Panc1 (cell line): ENCODE data around the gene ZNF367. TPM values are rescaled to one million over a fixed set of nuclear protein-coding genes. Genes with fewer than 3 reads are reported as not detected.
A peak's percentile ranks its signal among the peaks of the same experiment; 100 is the strongest.

ENCODE experiments used
- ATAC-seq: fragments of 200-7000 bp; cut with Tn5 transposase; 2 replicates; pipeline ENCODE4 v1.9.1; 2020; ENCODE audit warnings: mild to moderate bottlenecking, moderate library complexity
- BruUV-seq: library from RNA; stranded (reverse); fragments of 400-500 nt; replicated peaks from 2 replicates; lab custom pipeline; 2021; lab: Mats Ljungman, UMichigan
- CTCF ChIA-PET: fragments of 300-600 bp; sonication (Branson Sonifier 250); formaldehyde crosslinking; loops from one replicate; lab custom pipeline; 2022; ENCODE audit warnings: antibody characterized with exemption; lab: Charles Lee
- POLR2A ChIA-PET: fragments of 300-600 bp; sonication (Branson Sonifier 250); formaldehyde crosslinking; loops from one replicate; lab custom pipeline; 2022; ENCODE audit warnings: antibody characterized with exemption; lab: Charles Lee
- DNase-seq: peaks from one replicate; pipeline ENCODE4 v3.0.0-alpha.2; 2010; ENCODE audit warnings: low read depth, low spot score
- H3K27ac ChIP-seq: 2 replicates; pipeline ENCODE4 v1.5.1; 2011; ENCODE audit warnings: mild to moderate bottlenecking, low read length, inconsistent platforms
- H3K27me3 ChIP-seq: fragments of 200-500 bp; sonication (Bioruptor generic); 2 replicates; pipeline ENCODE4 v1.6.0; 2014; ENCODE audit warnings: low read length, inconsistent platforms; ENCODE audit not compliant: control insufficient read depth, insufficient read depth
- H3K36me3 ChIP-seq: fragments of 200-500 bp; sonication (Bioruptor generic); 2 replicates; pipeline ENCODE4 v1.5.1; 2014; ENCODE audit warnings: inconsistent platforms, mild to moderate bottlenecking, low read length, moderate library complexity; ENCODE audit not compliant: control insufficient read depth, insufficient read depth
- H3K4me1 ChIP-seq: 2 replicates; pipeline ENCODE4 v1.5.1; 2011; ENCODE audit warnings: inconsistent platforms, mild to moderate bottlenecking, low read length, moderate library complexity; ENCODE audit not compliant: control insufficient read depth, insufficient read depth
- H3K4me3 ChIP-seq, 2 experiments: 2 replicates each; pipeline ENCODE4 v1.5.1; 2011 to 2012; ENCODE audit warnings: low read depth in 2 of 2, low read length in 2 of 2, mild to moderate bottlenecking in 2 of 2, inconsistent platforms in 1 of 2, moderate library complexity in 1 of 2
- H3K9me3 ChIP-seq: fragments of 200-500 bp; sonication (Bioruptor generic); 2 replicates; pipeline ENCODE4 v1.5.1; 2014; ENCODE audit warnings: low read depth, mild to moderate bottlenecking, inconsistent platforms, low read length, moderate library complexity; ENCODE audit not compliant: control insufficient read depth, insufficient read depth
- POLR2AphosphoS5 ChIP-seq: IDR thresholded peaks from 2 replicates; pipeline ENCODE4 v1.6.1; 2012; ENCODE audit warnings: mild to moderate bottlenecking, low read depth, low read length, moderate library complexity
- REST ChIP-seq, 2 experiments: IDR thresholded peaks; 2 replicates each; pipeline ENCODE4 v1.6.1; 2011 to 2012; ENCODE audit warnings: low read depth in 2 of 2, control low read depth in 1 of 2, low read length in 1 of 2, mild to moderate bottlenecking in 1 of 2, moderate library complexity in 1 of 2; ENCODE audit not compliant: insufficient read depth in 1 of 2
- SIN3A ChIP-seq: IDR thresholded peaks from 2 replicates; pipeline ENCODE4 v1.6.1; 2012; ENCODE audit warnings: low read depth, mild to moderate bottlenecking, low read length, moderate library complexity, borderline replicate concordance; ENCODE audit not compliant: insufficient read depth
- TCF7L2 ChIP-seq: IDR thresholded peaks from 2 replicates; pipeline ENCODE4 v1.6.1; 2011; ENCODE audit warnings: mild to moderate bottlenecking, low read depth, low read length, inconsistent platforms
- in situ Hi-C: cut with HindIII; loops from 2 replicates; pipeline ENCODE4 v1.10.0; 2016; ENCODE audit warnings: low sequenced_read_pairs, low pct_unique_long_range_greater_than_20kb
- intact Hi-C: fragments of 100-400 bp; cut with micrococcal nuclease; formaldehyde crosslinking; loops from one replicate; pipeline ENCODE4 v1.10.0; 2022; ENCODE audit not compliant: unreplicated experiment
- total RNA-seq: library from RNA; stranded (reverse); gene quantifications from one replicate; pipeline ENCODE4 v1.2.1, GENCODE V29; 2021; ENCODE audit not compliant: unreplicated experiment
- TF ChIP-seq, protein P1 (sequence below): fragments of 450-650 bp; IDR thresholded peaks from 2 replicates; pipeline ENCODE4 v1.5.1; 2017; ENCODE audit warnings: mild to moderate bottlenecking

The ZNF367 gene
- total RNA-seq, 1 experiment from 2014 or later, result 12.4 TPM

DNA sequence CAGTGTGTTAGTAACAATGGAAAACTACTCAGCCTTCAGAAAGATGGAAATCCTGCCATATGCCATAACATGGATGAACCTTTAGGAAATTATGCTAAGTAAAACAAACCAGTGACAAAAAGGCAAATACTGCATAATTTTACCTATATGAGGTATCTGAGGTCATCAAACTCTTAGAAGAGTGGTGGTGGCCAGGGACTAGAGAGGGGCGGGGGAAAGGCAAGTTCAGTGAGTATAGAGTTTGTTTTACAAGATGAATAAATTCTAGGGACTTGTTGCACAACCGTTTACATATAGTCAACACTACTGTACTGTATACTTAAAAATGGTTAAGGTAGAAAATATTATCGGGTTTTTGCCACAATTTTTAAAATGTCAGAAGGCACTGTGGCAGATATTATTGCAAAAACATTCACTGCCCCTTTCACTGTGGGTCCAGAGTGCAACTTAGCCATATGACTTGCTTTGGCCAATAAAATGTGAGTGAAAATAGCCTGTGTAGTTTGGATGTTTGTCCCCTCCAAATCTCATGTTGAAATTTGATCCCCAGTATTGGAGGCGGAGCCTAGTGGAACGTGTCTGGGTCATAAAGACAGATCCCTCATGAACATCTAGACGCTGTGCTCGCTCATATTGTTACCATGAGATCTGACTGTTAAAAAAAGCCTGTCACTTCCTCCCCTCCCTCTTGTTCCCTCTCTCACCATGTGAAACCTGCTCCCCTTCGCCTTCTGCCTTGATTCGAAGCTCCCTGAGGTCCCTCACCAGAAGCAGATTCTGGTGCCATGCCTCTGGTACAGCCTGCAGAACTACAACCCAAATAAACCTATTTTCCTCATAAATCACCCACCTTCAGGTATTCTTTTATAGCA, 9.5 kb downstream of the ZNF367 start:
- TF ChIP-seq, protein P1, sequence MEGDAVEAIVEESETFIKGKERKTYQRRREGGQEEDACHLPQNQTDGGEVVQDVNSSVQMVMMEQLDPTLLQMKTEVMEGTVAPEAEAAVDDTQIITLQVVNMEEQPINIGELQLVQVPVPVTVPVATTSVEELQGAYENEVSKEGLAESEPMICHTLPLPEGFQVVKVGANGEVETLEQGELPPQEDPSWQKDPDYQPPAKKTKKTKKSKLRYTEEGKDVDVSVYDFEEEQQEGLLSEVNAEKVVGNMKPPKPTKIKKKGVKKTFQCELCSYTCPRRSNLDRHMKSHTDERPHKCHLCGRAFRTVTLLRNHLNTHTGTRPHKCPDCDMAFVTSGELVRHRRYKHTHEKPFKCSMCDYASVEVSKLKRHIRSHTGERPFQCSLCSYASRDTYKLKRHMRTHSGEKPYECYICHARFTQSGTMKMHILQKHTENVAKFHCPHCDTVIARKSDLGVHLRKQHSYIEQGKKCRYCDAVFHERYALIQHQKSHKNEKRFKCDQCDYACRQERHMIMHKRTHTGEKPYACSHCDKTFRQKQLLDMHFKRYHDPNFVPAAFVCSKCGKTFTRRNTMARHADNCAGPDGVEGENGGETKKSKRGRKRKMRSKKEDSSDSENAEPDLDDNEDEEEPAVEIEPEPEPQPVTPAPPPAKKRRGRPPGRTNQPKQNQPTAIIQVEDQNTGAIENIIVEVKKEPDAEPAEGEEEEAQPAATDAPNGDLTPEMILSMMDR, result no peak
- TF ChIP-seq POLR2AphosphoS5, result no peak
- no peak for TF ChIP-seq REST (IDR thresholded peaks at IDR 0.05; ENCODE audit: insufficient read depth in 1 of 2, low read depth in 2 of 2, low read length in 1 of 2)
- TF ChIP-seq TCF7L2, result no peak
- TF ChIP-seq SIN3A, result no peak
- in situ Hi-C loops, result no loop called here
- H3K27me3 ChIP-seq, result no peaks in the 10 kb centered on the region
- peaks cover 12% of the 10 kb centered on the region for H3K4me1 ChIP-seq
- ChIA-PET POLR2A (no interaction called here), CTCF (interaction anchor here (0.6 kb wide), 1 partner anchor 232 kb away, joined by 6 read pairs; no protein-coding TSS in a partner anchor)
- 0 out of 2 replicates have a peak, but pooled peaks have one; percentile 22 for ATAC-seq
- H3K4me3 ChIP-seq, result no peak overlapping the region
- no peak for DNase-seq
- no peaks in the 10 kb centered on the region for H3K36me3 ChIP-seq
- no peaks in the 10 kb centered on the region for H3K9me3 ChIP-seq
- BruUV-seq, result no TSS peak
- intact Hi-C loops, result no loop called here
- no peak overlapping the region for H3K27ac ChIP-seq

DNA sequence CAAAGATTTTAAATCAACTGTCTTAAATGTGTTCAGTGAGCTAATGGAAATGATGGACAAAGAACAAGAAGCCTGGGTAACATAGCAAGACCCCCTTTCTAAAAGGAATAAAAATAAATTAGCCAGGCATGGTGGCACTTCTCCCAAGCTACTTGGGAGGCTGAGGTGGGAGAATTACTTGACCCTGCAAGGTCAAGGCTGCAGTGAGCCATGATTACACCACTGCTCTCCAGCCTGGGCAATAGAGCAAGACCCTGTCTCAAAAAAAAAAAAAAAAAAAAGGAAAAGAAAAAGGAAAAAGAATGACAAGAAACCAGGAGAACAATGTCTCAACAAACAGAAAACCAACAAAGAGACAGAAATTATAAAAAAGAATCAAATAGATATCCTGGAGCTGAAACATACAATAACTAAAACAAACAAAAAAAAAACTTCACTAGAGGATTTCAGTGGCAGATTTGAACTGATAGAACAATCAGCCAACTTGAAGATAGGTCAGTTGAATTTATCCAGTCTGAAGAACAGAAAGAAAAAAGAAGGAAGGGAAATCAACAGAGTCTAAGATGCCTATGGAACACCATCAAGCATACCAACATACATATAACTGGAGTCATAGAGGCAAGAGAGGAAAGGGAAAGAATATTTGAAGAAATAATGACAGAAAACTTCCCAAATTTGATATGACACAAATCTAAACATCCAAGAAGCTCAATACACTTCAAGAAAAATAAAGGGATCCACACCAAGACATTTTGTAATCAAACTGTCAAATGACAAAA, 17.8 kb downstream of the ZNF367 start:
- no peak overlapping the region for H3K27ac ChIP-seq
- no peaks in the 10 kb centered on the region; the same call in 1 of the 2 replicates for H3K36me3 ChIP-seq
- POLR2A ChIA-PET, result no interaction called here
- TF ChIP-seq SIN3A (no peak), REST (IDR thresholded peaks at IDR 0.05; ENCODE audit: insufficient read depth in 1 of 2, low read depth in 2 of 2, low read length in 1 of 2) (no peak), TCF7L2 (no peak), POLR2AphosphoS5 (no peak)
- TF ChIP-seq, protein P1, result no peak
- BruUV-seq, result no TSS peak
- peaks cover 7% of the 10 kb centered on the region; the same call in 1 of the 2 replicates for H3K4me1 ChIP-seq
- H3K4me3 ChIP-seq, result no peak overlapping the region
- intact Hi-C loops, result no loop called here
- ATAC-seq (no peak), DNase-seq (no peak)
- in situ Hi-C loops, result no loop called here
- no peaks in the 10 kb centered on the region for H3K9me3 ChIP-seq
- CTCF ChIA-PET, result no interaction called here
- no peaks in the 10 kb centered on the region for H3K27me3 ChIP-seq
